HG03135 (cell line): Measurements from ENCODE around the gene ZNF652.

Source experiments
- ATAC-seq: cut with Tn5 transposase; IDR thresholded peaks from one replicate; pipeline ENCODE4 v1.9.1; 2021; ENCODE audit warnings: mild to moderate bottlenecking, moderate library complexity; ENCODE audit not compliant: unreplicated experiment

ZNF652 gene

DNA sequence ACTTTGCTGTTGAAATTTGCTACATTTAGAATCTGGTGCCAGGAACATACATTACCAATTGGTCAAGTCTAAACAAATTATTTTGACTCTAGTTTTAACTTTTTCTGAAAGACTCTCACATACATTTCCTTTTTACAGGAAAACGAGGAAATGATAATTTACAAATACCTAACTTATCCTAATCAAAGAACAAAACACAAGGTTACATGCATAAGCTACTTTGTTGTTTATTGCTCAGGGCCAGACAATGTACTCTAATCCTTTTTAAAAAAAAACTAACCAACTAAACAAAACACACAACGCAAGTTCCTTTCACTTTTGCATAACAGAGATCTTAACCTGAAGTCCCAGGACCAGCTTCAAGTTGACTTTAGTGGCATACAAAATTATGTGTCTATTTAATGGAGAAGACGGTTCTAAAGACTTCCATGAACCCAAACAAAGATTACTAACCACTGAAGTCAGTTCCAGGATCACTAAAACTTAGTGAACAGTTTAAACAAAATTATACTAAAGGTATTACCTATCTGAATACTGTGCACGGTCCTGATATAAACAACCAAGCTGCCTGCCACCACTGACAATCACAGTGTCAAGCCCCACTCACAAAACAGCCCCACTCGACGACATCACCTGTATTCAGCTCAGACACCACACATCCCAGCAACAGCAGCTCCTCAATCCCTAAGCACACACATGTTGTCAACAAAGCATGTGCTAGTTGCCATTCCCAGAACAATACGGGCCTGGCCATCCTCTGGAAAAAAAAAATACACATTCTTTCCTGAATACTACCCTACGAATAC, 1.9 kb downstream of the ZNF652 start:
- no peak for ATAC-seq

DNA sequence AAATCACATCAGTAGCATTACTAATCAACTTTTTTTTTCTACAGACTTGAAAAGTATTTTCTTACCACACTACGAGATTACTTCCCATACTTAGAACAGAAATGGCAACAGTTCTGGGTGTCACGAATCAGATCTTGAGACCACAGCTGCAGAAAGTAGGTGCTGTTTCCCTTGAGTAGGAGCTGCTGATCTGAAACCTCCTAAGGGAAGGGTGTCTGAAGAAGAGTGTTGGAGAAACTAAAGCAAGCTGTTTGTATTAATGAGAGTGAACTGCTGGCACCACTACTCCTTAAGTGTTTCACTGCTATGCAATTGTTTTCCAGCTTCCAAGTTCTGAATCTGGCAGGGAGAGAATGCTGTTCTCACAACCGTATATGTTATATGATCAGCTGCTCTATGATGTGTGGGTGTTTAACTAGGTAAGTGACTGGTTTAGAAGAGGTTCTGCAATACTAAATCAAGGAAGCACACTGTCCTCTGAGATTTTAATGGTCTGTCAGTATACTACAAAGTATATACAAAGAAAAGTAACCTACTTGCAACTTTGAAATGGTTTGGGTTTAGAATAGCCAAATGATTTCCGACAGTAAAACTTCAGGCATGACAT, 3.3 kb downstream of the ZNF652 start:
- ATAC-seq, result no peak

DNA sequence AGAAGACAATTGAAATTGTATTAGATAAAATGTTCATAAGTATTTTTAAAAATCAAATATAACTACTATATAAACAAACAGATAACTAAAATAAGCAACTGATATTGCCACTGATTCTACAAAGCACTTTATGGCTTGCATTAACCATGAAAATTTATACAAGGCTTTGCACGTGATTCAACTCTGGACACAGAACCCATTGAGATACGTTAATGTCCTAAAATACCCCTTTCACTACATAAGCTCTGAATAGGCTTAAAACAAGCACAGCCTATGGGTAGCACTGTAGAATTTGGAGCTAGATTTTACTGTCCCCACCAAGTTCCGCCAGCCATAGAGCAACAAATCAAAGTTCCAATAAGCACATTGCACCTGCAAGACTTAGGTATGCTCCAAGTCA, 4.5 kb downstream of the ZNF652 start:
- no peak for ATAC-seq

DNA sequence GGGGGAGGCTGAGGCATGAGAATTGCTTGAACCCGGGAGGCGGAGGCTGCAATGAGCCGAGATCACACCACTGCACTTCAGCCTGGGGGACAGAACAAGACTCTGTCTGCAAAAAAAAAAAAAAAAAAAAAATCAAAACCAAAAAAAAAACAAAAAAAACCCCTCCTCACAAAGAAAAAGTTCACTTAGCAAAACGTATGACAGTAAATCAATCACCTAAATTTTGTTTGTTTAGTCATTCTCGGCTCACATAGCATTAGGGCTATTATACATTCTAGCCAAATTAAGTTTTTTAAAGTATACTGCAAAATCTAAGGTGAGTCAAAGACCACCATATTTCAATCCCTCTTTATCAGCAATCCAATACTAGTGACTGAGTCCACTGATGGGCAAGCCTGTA, 5.7 kb downstream of the ZNF652 start:
- ATAC-seq, result no peak

DNA sequence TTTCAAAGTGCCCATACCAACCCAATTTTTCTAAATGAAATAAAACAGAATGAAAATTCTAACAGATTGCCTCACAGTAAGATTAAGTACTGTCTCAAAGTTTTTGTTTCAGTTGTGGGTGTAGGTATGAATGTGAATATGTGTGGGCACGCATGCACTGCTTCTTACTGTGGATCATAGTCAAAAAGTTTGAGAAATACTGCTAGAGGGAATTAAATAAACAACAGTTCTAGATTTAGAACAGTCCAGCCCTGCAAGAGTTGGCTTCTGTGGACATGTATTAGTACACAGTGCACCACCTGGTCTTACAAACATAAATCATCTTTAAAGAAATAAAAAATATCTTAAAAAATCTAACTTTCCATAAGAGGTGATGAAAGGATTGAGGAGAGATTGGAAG, 8.4 kb downstream of the ZNF652 start:
- ATAC-seq, result no peak

DNA sequence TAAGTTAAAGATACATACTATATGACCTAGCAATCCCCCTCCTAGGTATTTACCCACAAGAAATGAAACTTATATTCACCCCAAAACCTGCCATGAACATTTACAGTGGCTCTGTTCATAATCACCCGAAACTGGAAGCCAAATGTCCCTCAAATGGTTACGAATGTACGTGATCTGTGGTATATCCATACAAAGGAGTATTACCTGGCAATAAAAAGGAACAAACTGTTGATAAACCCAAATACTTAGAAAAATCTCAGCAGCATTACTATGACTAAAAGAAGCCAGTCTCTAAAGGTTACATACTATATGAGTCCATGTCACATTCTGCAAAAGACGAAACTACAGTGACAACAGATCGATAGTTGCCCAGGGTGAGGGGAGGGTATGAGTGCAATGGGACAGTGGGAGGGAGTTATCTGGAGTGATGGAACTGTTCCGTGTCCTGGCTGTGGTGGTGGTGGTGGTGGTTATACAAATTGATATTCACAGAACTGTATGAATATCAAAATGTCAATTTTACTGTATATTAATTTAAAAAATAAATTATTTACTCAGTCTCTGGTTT, 9.4 kb downstream of the ZNF652 start:
- no peak for ATAC-seq

DNA sequence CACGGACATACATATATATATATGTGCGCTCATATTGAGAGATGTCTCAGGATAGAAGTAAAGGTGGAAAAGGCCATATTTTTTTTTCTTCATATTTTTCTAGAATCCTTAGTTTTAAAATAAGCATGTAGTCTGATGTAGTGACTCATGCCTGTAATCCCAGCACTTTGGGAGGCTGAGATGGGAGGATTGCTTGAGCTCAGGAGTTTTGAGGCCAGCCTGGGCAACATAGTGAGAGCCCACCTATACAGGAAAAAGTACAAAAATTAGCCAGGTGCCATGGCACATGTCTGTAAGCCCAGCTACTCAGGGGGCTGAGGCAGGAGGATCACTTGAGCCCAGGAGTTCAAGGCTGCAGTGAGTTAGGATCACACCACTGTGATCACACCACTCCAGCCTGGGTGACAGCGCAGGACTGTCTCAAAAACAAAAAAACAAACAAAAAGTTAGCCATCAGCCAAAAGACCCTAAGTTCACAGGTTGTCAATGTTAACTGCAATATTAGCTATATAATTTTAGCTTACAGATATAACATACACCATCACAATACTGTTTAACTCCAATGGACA, 10.4 kb downstream of the ZNF652 start:
- no peak for ATAC-seq

DNA sequence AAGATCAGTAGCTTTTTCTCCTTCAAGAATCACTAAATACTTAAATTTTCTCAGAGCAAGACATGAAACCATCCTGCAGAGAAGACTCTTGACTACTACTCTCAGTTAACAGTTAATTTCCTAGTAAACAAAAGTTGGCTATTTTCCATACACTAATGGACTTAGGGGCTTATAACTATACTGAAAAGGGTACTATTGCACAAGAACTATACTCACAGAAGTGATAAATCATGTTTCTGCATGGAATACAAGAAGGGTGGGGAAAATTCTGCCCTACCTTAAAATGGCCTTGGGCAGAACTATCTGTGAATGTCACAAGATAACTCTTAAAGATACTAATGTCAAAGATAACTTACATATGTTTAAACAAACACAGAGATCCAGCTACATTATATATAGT, 12.5 kb downstream of the ZNF652 start:
- ATAC-seq, result no peak

DNA sequence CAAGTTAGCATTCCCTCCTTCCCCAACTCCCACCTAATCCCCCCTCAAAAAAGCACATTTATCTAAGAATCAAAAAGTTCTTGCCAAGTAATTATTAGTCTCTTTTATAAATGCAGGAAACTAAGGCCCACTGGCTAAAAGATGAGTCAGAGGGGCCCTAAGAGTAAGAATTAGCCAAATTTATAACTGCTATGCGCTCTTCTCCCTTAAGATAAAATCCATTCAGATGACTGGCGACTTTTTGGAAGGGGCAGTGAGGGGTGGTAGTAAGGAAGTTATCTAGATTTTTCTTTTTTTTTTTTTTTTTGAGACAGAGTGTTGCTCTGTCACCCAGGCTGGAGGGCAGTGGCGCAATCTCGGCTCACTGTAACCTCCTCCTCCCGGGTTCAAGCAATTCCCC, 17.1 kb downstream of the ZNF652 start:
- no peak for ATAC-seq

DNA sequence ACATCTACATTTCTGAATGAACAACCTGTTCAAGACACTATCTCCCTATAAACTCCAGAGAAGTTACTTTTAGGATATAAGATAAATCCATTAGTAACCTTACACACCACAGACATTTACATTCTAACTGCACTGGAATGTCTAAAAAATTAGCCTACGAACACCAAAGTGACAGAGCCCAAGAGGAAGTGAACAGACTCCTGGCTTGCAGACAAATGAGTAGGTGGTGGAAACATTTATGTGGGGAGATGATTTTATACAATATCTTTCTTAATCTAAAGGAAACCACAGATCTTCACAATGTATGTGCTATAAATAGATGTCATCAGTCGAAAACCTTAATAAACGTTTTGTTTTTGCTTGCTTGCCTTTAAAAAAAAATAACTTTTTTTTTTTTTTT, 18.8 kb downstream of the ZNF652 start:
- ATAC-seq, result no peak

DNA sequence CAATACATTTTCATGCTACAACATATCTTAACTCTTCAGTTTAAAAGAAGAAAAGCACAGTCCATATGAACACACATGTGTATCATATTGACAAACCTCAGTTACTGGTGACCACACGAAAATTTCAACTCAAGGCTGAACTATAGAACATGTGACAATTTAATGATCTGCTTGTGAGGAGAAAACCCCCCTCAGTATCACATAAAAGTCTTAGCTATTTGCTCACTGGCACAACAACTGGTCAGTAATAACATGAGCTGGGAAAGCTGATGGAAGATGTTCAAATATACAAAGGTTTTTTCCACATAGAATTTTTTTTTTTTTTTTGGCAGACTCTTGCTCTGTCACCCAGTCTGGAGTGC, 19.5 kb downstream of the ZNF652 start:
- ATAC-seq, result peak; percentile 33

DNA sequence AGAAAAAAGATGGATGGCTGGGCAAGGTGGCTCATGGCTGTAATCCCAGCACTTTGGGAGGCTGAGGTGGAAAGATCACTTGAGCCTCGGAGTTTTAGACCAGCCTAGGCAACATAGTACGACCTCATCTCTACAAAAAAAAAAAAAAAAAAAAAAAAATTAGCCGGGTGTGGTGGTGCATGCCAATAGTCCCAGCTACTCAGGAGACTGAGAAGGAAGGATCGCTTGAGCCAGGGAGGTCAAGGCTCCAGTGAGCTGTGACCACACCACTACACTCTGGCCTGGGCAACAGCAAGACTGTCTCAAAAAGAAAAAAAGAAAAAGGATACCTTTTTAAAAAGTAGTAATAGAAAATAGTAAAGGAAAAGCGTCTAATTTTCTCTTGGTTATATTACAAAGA, 20.7 kb downstream of the ZNF652 start:
- ATAC-seq, result no peak

DNA sequence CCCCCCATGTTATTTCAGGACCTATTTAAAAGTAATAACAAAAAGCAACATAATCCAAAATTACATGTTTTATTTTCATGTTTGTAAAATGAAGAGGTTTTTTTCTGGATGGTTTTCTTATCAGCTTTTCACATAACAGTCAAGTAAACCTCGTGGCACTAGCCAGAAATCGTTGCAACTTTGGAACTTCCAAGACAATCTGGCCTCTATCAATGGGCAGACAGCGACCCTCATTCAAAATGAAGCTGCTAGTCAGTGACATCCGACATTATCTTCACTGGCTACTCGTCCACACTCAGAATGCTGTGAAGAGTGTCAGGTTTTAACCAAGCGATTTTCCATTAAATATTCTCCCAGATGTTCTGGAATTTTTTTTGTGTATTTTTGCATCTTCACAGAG, 22.7 kb downstream of the ZNF652 start:
- ATAC-seq, result no peak

DNA sequence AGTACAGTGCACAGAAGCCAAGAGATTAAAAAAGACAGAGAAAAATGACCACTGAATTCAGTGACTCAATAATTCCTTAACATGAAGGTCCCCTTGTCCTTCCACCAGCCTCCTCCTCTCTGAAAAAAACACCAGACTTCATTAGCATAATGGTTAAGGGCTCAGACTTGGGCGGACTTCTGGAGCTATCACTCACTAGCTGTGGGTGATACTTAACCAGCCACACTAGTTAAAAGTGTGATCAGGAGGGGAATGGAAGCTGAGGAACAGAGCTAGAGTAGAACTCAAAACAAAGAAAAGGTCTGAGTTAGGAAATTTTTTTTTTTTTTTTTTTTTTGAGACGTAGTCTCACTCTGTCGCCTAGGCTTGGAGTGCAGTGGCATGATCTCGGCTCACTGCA, 23.2 kb downstream of the ZNF652 start:
- no peak for ATAC-seq

DNA sequence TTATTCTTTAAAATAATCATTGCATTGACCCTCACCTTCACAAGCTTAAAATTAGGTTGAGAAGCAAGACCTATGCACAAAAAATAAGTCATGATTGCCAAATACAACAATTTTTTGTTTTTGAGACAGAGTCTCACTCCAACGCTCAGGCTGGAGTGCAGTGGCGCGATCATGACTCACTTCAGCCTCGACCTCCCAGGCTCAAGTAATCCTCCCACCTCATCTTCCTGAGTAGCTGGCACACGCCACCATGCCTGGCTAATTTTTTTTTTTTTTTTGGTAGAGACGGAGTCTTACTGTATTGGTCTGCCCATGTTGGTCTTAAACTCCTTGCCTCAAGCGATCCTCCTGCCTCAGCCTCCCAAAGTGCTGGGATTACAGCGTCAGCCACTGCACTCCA, 24.2 kb downstream of the ZNF652 start:
- ATAC-seq, result no peak

DNA sequence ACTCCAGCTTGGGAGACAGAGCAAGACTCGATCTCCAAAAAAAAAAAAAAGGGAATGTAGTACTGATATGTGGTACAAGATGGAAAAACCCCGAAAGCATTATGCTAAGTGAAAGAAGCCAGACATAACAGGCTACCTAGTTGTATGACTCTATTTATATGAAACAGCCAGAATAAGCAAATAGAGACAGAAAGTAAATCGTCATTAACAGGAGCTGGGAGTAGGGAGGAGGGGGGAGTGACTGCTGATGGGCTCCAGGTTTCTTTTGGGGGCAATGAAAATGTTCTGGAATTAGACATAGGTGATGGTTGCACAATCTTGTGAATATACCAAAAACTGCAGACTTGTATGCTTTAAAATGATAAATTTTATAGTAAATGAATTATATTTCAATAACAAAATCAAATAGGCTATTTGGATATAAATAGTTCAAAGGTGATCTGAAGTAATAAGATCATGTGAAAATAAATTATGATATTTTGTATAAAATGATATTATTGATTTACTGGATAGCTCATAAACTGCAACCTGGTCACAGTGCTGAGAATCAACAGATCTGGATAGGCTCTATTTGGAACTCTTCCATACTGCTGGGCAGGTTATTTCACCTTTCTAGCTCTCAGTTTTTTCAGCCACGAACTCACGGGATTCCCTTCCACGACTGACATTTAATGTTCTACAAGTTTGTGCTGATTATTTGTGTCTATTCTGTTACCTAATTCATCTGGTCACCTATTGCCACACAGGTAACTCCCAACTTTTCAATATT, 27.1 kb downstream of the ZNF652 start:
- ATAC-seq, result no peak

DNA sequence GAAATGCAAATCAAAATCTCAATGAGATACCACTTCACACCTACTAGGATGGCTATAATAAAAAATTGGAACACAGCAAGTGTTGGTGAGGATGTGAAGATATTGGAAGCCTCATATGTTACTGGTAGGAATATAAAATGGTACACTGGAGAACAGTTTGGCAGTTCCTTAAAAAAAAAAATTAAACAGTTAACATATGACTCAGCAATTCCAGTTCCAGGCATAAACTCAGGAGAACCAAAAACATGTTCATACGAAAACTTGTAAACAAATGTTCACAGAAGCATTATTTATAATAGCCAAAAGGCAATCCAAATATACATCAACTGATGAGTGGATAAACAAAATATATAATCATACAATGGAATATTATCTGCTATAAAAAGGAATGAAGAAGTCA, 28.2 kb downstream of the ZNF652 start:
- ATAC-seq, result no peak

DNA sequence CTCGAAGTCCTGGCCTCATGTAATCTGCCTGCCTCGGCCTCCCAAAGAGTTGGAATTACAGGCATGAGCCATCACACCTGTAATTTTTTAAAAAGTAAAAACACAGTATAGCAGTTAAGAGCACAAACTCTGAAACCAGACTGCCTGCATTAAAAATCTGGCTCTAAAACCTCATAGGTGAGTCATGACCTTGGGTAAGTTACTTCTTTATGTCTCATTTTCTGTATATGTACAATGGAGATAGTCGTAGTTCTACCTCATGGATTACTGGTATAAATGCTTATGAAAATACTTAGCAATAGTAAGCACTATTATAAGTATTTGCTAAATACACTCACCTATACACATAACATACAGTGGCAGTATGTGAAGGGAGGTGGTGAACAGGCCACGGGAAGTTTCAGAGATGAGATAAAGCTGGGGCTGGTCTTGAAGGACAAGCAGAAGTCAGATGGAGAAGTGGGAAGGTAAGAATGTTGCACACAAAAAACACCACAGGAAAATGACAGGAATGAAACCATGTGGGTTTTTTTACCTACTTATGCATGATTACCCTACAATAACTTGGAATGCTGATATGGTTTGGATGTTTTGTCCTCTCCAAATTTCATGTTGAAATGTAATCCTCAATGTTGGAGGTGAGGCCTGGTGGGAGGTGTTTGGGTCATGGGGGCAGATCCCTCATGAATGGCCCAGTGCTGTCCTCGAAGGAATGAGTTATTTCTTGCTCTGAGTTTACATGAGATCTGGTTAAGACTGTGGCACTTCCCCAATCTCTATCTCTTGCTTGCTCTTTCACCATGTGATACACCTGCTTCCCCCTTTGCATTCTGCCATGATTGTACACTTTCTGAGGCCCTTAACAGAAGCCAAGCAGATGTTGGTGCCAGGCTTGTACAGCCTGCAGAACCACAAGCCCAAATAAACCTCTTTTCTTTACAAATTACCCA, 33.9 kb downstream of the ZNF652 start:
- ATAC-seq, result no peak

DNA sequence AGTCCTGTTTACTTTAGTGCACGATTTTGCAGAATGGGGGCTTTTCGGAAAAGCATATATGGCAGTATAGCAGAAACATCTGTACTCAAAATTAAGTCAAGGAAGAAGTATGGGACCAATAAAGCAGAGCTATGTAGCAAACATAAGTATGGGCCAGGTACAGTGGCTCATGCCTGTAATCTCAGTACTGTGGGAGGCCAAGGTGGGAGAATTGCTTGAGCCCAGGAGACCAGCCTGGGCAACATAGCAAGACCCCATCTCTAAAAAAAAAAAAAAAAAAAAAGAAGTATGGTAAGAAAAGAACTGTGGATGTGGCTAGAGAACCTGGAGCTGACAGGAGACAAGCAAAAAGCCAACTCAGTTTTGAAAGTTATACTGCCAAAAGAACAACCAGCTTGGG, 36.1 kb downstream of the ZNF652 start:
- ATAC-seq, result no peak

DNA sequence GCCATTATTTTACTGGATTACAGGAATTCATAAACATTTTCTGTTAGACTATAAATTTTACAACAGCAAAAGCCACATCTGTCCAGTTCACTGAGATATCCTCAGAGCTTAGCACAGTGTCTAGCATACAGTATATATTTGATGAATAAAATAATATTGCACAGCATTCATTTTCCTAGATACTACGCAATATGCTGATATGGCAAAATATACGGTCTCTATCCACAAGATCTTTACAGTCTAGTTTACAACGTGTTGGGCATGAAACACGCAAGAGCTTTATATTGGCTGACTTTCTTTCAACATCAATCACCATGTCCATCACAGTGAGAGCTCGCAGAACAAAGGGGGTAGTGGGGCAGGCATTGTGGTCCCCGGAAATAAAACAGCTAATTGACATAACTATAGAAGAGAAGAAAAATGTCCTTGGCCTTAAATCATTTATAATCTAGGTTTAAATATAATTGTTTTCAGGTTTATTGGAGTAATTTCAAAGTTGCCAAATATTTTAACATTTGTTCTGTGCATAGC, 43.5 kb downstream of the ZNF652 start:
- ATAC-seq, result no peak
